Astrocyte (in vitro differentiated cells and primary cell): ENCODE results near the gene CSMD2. TPM values are rescaled to one million over a fixed set of nuclear protein-coding genes. Genes with fewer than 3 reads are reported as not detected.
A peak's percentile ranks its signal among the peaks of the same experiment; 100 is the strongest.

ENCODE experiments used
- DNase-seq: peaks from one replicate; pipeline ENCODE4 v3.0.0-alpha.2; 2010; ENCODE audit warnings: low read depth
- FAIRE-seq: peaks from 2 replicates; lab custom pipeline; 2011; peaks lifted over from hg19 to GRCh38; lab: Jason Lieb, UNC
- H2AFZ ChIP-seq: 2 replicates; pipeline ENCODE4 v1.6.0; 2012; ENCODE audit warnings: low read depth, low read length, inconsistent platforms
- H3K27ac ChIP-seq: 2 replicates; pipeline ENCODE4 v1.5.1; 2011; ENCODE audit warnings: low read depth, low read length, inconsistent platforms
- H3K27me3 ChIP-seq: 2 replicates; pipeline ENCODE4 v1.6.0; 2011; ENCODE audit warnings: low read length, inconsistent platforms; ENCODE audit not compliant: insufficient read depth
- H3K36me3 ChIP-seq: 2 replicates; pipeline ENCODE4 v1.5.1; 2011; ENCODE audit warnings: low read length, inconsistent platforms; ENCODE audit not compliant: insufficient read depth
- H3K4me1 ChIP-seq: 2 replicates; pipeline ENCODE4 v1.5.1; 2011; ENCODE audit warnings: low read length, inconsistent platforms; ENCODE audit not compliant: insufficient read depth
- H3K4me2 ChIP-seq: 2 replicates; pipeline ENCODE4 v1.6.0; 2012; ENCODE audit warnings: low read length, inconsistent platforms
- H3K4me3 ChIP-seq: 2 replicates; pipeline ENCODE4 v1.5.1; 2011; ENCODE audit warnings: low read depth, mild to moderate bottlenecking, low read length, inconsistent platforms; ENCODE audit not compliant: insufficient read depth
- H3K79me2 ChIP-seq: 2 replicates; pipeline ENCODE4 v1.6.0; 2012; ENCODE audit warnings: mild to moderate bottlenecking, low read length, inconsistent platforms; ENCODE audit not compliant: insufficient read depth
- H3K9ac ChIP-seq: 2 replicates; pipeline ENCODE4 v1.6.0; 2012; ENCODE audit warnings: mild to moderate bottlenecking, low read length, inconsistent platforms
- H3K9me3 ChIP-seq: 2 replicates; pipeline ENCODE4 v1.5.1; 2012; ENCODE audit warnings: low read depth, mild to moderate bottlenecking, low read length, inconsistent platforms; ENCODE audit not compliant: insufficient read depth
- H4K20me1 ChIP-seq: 2 replicates; pipeline ENCODE4 v1.6.0; 2012; ENCODE audit warnings: low read length, inconsistent platforms; ENCODE audit not compliant: insufficient read depth
- H3K27ac Mint-ChIP-seq: one replicate; pipeline ENCODE4 v1.8.0; 2021; ENCODE audit warnings: mild to moderate bottlenecking, mixed read lengths; ENCODE audit not compliant: unreplicated experiment
- H3K27me3 Mint-ChIP-seq: one replicate; pipeline ENCODE4 v1.8.0; 2021; ENCODE audit warnings: low read depth, mixed read lengths; ENCODE audit not compliant: unreplicated experiment
- H3K36me3 Mint-ChIP-seq: one replicate; pipeline ENCODE4 v1.8.0; 2021; ENCODE audit warnings: low read depth, mixed read lengths; ENCODE audit not compliant: unreplicated experiment
- H3K4me1 Mint-ChIP-seq: one replicate; pipeline ENCODE4 v1.8.0; 2021; ENCODE audit warnings: low read depth, mixed read lengths; ENCODE audit not compliant: unreplicated experiment
- H3K4me3 Mint-ChIP-seq: one replicate; pipeline ENCODE4 v1.8.0; 2021; ENCODE audit warnings: mild to moderate bottlenecking, moderate library complexity, mixed read lengths; ENCODE audit not compliant: unreplicated experiment
- H3K9me3 Mint-ChIP-seq: one replicate; pipeline ENCODE4 v1.8.0; 2021; ENCODE audit warnings: mild to moderate bottlenecking, mixed read lengths; ENCODE audit not compliant: unreplicated experiment
- CTCF ChIP-seq: IDR thresholded peaks from 2 replicates; pipeline ENCODE4 v1.5.1; 2011; ENCODE audit warnings: low read depth, mild to moderate bottlenecking, inconsistent platforms, low read length, moderate library complexity; ENCODE audit not compliant: insufficient read depth
- EZH2 ChIP-seq: IDR thresholded peaks from 2 replicates; pipeline ENCODE4 v1.6.1; 2012; ENCODE audit warnings: mild to moderate bottlenecking, low read length, inconsistent platforms; ENCODE audit not compliant: insufficient read depth
- total RNA-seq: library from RNA; stranded (reverse); gene quantifications from 2 replicates; pipeline ENCODE4 v1.2.1, GENCODE V29; 2021

Gene CSMD2
- total RNA-seq, 1 donor from 2014 or later: 11.1 TPM

DNA sequence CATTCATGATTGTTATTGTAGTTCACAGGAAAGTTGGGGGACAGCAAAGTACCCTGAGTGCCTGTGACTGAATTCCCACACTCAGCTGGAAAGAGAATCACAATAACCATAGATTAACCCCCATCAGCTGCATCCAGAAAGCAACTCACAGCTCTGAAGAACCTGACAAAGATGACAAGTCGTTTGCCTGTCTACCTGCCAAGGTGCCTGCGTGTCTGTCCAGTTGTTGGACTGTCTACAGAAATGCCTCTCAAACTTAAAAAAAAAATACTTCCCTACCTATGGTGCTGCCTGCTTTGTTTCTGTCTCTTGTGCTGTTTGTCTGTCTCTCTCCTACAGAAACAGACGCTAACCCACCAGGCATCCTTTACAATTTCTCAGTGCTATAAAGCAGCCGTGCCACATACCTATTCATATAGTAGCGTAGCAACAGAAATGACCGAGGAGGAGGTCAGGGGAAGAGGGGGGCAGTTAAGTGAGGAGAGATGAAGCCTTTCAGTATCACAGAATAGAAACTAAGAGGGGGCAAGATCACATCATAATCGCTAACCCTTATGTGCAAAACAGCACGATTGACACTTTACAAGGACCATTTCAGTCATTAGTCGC is 455.8 kb downstream of the CSMD2 start:
- H3K27me3 ChIP-seq: no peaks in the 10 kb centered on the region
- no peak for FAIRE-seq
- Mint-ChIP-seq H3K4me1 (peaks cover 6% of the 10 kb centered on the region), H3K36me3 (peaks cover 7% of the 10 kb centered on the region), H3K27me3 (no peaks in the 10 kb centered on the region), H3K27ac (no peak overlapping the region), H3K4me3 (no peak overlapping the region), H3K9me3 (no peaks in the 10 kb centered on the region)
- H3K4me2 ChIP-seq: peak overlapping the region; percentile 57
- no peak for DNase-seq
- peaks cover 2% of the 10 kb centered on the region for H3K36me3 ChIP-seq
- H3K9ac ChIP-seq: no peak overlapping the region
- no peaks in the 10 kb centered on the region for H4K20me1 ChIP-seq
- TF ChIP-seq CTCF (no peak), EZH2 (no peak)
- peaks cover 16% of the 10 kb centered on the region for H3K4me1 ChIP-seq
- no peak overlapping the region for H3K27ac ChIP-seq
- no peaks in the 10 kb centered on the region for H3K9me3 ChIP-seq
- H3K79me2 ChIP-seq: no peaks in the 10 kb centered on the region
- H2AFZ ChIP-seq: no peak overlapping the region
- no peak overlapping the region for H3K4me3 ChIP-seq

DNA sequence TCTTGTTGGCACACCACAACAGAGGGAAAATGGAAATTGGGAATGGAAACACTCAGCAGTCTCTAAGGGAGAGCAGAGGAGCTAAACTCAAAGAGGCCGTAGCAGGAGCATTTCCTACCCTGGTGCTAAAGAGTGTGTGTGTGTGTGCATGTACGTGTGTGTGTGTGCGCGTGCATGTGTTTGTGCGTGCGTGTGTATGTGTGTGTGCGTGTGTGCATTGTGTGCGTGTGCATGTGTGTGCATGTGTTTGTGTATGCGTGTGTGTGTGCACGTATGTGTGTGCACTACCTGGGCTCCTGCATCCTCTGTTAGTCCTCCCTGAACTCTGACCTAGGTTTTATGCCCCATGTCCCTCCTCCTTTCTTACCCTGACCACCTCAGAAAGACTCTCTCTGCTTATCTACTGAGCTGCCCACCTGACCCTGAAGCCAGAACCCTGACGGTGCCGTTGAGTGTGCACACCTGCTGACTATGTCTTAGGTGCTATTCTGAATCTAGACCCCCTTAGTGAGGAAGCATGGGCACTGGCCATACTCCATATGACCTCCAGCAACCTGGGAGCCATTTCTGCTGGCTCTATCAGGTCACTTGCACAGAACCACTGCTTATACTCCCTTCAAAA is 458.3 kb downstream of the CSMD2 start:
- peaks cover 16% of the 10 kb centered on the region for H3K4me1 ChIP-seq
- H4K20me1 ChIP-seq: no peaks in the 10 kb centered on the region
- no peak overlapping the region for H3K4me3 ChIP-seq
- no peak overlapping the region for H3K4me2 ChIP-seq
- no peaks in the 10 kb centered on the region for H3K36me3 ChIP-seq
- DNase-seq: no peak
- no peak overlapping the region for H3K4me3 Mint-ChIP-seq
- H3K27me3 ChIP-seq: no peaks in the 10 kb centered on the region
- H2AFZ ChIP-seq: no peak overlapping the region
- H3K79me2 ChIP-seq: no peaks in the 10 kb centered on the region
- no peak for TF ChIP-seq EZH2
- TF ChIP-seq CTCF: no peak
- no peak overlapping the region for H3K27ac ChIP-seq
- H3K27ac Mint-ChIP-seq: no peak overlapping the region
- no peaks in the 10 kb centered on the region for H3K27me3 Mint-ChIP-seq
- peaks cover 3% of the 10 kb centered on the region for H3K4me1 Mint-ChIP-seq
- peaks cover 2% of the 10 kb centered on the region for H3K9me3 Mint-ChIP-seq
- H3K9me3 ChIP-seq: no peaks in the 10 kb centered on the region
- no peak for FAIRE-seq
- peaks cover 6% of the 10 kb centered on the region for H3K36me3 Mint-ChIP-seq
- H3K9ac ChIP-seq: no peak overlapping the region

DNA sequence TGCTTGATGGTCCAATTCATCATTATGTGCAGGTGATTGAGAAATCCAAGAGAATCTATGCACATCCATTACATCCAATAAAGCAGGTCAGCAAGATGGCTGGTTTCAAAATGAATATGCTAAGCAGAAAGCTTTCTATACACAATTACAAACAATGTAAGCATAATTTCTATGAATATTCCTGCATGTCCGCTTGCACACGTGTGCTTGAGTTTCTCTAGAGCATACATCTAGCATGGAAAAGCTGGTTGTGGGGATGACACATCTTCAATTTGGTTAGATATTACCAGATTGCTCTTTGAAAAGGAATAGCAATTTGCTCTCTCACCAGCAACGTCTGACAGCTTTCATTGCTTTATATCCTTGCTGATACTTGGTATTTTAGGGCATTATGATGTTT is 461.6 kb downstream of the CSMD2 start:
- FAIRE-seq: no peak
- Histone ChIP-seq H3K9me3 (no peaks in the 10 kb centered on the region), H3K27ac (no peak overlapping the region), H3K27me3 (no peaks in the 10 kb centered on the region), H4K20me1 (no peaks in the 10 kb centered on the region), H3K4me2 (no peak overlapping the region), H3K4me1 (no peaks in the 10 kb centered on the region), H3K9ac (no peak overlapping the region), H3K4me3 (no peak overlapping the region), H2AFZ (no peak overlapping the region), H3K36me3 (no peaks in the 10 kb centered on the region), H3K79me2 (no peaks in the 10 kb centered on the region)
- no peak for TF ChIP-seq CTCF
- TF ChIP-seq EZH2: no peak
- DNase-seq: no peak
- H3K27ac Mint-ChIP-seq: no peak overlapping the region
- peaks cover 2% of the 10 kb centered on the region for H3K9me3 Mint-ChIP-seq
- H3K27me3 Mint-ChIP-seq: no peaks in the 10 kb centered on the region
- no peak overlapping the region for H3K4me3 Mint-ChIP-seq
- peaks cover 10% of the 10 kb centered on the region for H3K36me3 Mint-ChIP-seq
- no peaks in the 10 kb centered on the region for H3K4me1 Mint-ChIP-seq
